HG03135 (cell line): Measurements from ENCODE around the gene DCTD.

Experiments
- ATAC-seq: cut with Tn5 transposase; IDR thresholded peaks from one replicate; pipeline ENCODE4 v1.9.1; 2021; ENCODE audit warnings: mild to moderate bottlenecking, moderate library complexity; ENCODE audit not compliant: unreplicated experiment

Gene DCTD

DNA sequence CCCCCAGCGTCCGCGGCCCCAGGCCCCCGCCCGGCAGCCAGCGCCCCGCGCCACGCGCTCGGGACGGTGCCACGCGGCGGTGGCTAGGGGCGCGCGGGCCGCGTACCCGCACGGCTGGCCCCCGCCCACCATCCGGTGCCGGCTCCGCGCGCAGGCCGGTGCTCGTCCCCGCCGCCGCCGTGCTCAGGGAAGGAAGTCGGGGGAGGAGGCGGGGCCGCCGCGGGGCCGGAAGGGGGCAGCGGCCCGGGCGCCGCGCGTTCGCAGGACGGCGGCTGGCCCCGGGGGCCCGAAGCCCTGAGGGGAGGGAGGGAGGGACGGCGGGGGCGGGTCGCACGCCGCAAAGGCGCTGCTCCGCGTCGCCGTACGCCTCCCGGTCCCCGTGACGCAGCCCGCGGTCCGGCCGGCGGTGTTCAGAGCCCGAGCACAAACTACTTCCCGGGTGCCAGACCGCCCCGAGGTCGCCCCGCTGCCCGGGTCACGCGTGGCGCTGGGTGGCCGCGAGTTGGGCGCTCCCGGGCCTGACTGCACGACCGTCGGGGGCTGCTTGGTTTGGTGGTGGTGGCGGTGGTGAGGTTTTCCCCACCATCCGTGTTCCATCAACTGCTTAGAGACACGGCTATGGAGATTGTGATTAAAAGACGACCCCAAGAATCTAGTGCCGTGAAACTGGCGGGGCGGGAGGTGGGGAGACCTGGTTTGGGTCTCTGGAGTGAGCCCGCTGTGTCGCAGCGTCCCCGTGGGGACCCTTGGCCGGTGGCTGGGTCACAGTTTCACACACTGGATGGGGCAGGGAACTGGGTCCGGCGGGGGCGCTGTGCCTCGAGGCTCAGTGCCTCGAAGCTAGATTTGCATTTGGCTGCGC is at the start of gene DCTD:
TSS of gene DCTD (minus strand) at position 205 of the 862 bp plus-strand sequence. CDS start 1,818 bp downstream, outside the sequence.
- peak; percentile 89 for ATAC-seq

DNA sequence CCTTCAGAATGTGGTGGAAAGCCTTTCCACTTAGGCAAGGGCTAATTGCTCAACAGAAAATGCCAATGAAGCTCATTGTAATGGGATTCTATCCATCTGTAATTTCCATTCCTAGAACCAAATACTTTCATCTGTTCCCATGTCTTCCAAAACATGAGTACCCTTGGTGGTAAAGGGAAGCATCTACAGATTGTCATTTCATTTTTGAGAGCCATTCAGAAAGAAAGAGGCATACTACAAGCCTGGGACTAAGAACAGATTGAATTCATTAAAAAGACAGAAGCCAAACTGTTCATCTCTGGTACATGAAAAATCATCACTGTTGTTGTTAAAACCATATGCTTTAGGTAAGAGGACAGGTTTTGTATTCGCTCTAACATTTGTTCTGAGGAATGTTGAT is 43.6 kb upstream of the DCTD start:
- ATAC-seq, result no peak

DNA sequence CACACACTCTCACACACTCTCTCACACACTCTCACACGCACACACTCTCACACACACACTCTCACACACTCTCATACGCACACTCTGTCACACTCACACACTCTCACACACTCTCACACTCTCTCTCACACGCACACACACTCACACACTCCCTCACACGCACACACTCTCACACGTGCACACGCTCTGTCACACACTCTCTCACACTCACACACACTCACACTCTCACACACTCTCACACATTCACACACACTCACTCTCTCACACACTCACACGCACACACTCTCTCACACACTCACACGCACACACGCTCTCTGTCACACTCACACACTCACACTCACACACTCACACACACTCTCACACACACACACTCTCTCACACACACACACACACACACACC is 43.0 kb upstream of the DCTD start:
- no peak for ATAC-seq

DNA sequence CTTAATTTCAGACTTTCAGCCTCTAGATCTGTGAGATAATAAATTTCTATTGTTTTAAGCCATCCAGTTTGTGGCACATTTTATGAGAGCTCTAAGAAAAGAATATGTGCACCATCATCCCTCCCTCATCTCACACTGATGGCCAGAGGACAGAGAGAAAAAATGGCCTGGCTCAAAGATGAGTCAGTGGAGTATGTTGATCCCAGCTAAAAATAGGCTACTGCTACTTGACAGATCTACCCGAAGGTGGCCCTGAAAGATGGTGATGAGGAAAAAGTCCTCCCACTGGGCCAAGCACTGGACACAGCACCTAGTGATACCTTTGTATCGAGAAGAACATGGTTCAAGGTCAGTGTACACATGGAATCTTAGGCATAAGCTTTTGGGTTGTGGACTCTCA is 38.2 kb upstream of the DCTD start:
- ATAC-seq, result no peak

DNA sequence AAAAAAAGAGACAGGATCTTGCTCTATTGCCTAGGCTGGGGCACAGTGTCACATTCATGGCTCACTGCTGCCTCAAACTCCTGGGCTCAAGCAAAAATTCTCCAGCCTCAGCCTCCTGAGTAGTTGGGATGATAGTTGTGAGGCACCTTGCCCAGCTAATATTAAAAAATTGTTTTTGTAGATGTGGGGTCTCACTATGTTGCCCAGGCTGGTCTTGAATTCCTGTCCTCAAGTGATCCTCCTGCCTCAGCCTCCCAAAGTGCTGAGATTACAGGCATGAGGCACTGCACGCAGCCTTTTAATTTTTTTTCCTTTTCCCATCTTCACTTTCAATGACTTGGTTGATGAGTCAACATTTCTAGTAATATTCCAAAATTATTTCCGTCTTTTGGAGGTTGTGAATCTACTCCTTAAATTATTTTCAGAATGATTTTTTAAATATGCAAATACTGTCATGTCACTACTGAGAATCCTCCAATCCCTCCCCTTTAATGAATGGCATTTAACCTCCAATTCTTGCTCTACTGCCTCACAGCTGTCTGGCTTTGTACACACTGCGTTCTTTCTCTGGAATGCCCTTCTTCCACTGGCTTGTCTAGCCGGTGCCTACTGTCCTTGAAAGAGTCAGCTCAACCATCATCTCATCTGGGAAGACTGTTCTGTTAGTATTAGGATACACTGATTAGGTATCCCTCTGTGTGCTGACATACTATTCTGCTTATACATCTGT is 27.5 kb upstream of the DCTD start:
- ATAC-seq, result no peak

DNA sequence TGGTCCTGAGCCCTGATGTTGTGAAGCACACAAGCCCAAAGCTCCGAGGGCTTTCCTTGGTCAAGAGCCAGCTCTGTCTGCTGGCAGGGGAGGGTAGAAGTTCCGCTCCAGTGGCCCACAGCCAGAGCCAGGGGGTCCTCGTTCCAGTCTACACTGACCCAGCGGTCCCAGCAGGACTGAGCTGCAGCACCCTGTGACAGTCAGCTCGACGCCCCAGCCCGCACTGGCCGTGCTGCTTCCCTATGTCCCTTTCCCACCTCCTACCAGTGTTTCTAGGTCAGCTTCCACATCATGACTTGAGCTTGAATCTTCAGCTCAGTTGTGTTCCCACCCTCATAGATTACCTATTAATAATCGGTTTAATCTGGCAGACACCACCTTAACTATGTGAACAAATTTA is 22.5 kb upstream of the DCTD start:
- no peak for ATAC-seq

DNA sequence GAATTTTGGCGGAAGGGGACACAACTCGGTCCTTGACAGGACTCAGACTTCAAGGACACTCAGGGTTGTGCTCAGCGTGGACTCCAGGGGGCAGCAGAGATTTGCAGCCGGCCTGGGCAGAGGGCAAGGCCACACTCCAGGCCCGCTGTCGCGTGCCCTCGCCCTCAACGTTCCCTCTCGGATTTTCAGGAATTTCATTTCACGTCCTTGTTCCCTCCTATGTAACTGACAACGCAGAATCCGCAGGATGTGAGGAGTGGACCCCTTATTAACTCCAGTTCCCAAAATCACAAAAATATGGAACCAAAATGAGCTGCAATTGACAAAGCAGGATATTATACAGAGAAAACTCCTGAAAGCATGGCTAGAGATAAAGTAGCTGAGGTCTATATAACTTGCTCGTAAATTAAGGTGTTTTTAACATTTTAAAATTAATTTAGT is 21.0 kb upstream of the DCTD start:
- ATAC-seq, result peak; percentile 98

DNA sequence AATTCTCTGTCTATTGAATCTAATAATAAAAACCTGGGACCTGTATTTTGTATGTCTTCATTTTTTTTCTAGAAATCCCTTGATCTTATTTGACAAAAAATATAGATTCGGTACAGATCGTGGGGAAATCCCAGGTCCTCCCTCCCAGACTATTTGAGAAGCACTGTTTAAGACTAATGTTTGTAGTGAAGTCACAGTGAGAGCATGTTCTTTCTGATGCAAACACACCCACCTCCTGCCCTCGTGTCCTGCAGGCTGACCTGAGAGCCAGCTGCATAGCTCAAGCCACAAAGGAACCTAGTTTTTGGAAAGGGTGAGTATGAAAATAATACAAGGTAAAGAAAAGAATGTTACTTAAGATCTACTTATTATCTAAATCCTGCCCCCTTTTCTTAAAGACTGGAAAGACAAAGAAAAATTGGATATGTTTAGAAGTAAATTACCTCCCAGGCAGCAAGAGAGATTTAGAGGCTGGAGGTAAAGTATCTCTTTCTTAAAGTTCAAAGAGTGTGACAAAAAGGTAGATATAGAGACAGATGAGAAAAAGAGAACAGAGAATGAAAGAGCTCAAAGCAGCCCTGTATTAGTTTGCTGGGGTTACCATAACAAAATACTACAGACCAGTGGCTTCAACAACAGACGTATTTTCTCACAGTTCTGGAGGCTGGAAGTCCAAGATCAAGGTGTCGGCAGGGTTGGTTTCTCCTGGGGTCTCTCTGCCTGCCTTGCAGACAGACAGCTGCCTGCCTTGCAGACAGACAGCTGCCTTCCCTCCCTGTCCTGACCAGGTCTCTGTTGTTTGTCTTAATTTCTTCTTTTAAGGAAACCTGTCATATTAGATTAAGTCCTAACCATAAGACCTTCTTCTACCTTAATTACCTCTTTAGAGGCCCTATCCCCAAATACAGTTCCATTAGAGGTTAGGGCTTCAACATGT is 20.4 kb upstream of the DCTD start:
- ATAC-seq, result peak; percentile 38

DNA sequence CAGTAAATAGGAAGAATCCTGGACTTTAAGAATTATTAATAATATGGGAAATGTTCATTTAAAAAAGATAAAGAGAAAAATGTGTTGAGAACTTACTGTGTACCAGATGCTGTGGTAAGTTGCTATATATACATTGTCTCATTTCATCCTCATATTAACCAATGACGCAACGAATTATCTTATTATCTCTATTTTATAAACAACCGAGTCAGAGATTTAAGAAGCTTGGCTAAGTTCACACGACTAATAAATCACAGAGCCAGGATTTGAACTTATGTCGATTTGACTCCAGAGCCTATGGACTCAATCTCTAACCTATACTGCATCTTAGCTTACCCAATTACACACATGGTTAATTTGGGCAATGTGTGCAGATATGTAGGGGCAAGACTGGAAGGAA is 15.5 kb upstream of the DCTD start:
- no peak for ATAC-seq

DNA sequence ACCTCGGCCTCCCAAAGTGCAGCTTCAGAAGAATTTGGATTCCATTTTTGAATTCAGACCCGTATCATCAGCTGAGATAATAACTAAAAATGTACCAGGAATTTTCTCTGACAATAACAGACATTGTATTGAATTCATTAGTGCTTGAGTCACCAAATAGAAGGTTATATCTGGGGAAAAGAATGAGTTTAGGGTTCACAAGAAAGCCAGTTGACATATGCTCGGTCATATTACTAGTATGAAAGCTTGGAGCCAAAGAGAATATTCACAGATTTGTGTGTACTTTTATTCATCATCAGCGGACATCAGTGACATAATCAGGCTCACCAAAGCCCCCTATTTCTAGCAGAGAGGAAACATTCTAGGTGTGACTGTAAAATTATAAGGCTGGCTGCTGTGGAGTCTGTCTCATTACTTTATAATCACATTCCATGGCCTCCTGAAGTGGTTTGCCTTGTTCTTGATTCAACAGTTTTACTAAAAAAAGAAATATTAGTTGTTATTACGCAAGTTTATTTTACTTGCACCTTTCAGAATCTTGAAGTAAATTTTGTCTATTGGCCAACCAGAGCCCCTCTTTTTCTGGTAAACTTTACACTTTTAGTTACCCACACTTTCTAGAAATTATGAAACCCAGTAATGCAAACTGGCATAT is 14.6 kb upstream of the DCTD start:
- ATAC-seq, result no peak

DNA sequence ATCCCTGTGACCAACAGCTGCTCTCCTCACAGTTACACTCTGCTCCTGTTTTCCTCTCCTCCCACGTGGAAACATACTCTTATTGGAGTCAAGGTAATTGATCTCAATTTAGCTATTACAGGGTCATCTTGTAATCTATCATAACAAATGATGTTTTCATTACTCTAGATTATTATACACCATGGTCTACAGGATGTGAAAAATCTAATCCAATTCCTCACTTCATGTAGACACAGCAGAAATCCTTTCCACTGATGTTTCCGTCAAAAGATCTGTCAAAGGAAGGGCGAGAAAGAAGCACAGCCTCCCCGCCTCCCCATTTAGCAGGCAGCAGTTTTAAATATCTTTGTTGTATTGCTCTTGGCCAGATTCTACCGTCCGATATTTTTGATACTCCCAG is 13.7 kb upstream of the DCTD start:
- ATAC-seq, result no peak

DNA sequence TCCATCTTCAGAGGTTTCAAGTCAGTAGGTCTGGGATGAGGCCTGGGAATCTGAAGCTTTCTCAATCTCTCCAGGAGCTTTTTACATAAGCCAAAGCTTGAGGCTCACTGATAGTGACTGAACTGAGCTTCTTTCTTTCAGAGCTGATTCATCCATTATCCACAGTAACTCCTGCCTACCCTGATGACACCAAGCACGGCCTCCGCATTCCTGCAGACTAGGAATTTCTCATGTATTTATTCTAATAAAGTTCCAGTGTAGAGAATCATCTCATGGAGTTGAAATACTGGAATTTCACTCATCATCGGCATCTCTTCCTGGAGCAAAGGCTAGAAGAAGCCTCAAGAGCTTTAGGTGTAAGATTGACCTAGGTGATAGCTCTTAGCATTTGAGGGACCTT is 12.1 kb upstream of the DCTD start:
- ATAC-seq, result no peak

DNA sequence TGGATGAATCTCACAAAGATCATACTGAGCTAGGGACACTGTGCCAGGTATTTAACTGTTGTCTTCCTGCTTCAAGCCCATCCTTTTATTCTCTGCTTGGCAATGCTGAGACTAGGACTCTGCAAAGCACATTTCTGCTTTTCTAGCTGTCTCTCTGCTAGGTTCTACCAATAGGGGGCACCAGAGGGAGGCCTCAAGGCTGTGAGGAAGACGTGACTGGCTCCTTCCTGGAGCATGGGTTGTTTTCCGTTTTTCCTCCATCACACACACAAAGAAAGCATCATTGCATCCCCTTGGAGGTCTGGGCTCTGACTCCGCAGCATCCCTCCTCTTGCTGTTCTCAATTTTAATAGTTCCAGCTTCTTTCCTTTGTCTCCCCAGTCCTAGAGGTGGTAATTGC is 10.9 kb upstream of the DCTD start:
- no peak for ATAC-seq

DNA sequence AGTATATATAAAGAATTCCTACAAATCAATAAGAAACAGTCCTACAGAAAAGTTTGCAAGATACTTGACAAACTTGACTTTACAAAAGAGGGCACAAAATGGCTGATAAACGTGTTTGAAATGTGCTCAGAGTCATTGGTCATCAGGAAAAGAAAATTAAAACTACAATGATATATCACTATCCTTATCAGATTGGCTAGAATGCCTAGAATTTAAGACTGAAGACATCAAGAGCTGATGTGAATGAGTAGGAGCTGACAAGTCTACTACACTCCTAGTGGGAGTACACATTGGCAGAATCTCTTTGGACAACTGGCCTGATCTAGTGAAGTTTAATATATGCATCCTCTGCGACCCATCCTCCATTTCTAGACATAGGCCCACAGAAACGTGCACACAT is 10.3 kb upstream of the DCTD start:
- ATAC-seq, result no peak

DNA sequence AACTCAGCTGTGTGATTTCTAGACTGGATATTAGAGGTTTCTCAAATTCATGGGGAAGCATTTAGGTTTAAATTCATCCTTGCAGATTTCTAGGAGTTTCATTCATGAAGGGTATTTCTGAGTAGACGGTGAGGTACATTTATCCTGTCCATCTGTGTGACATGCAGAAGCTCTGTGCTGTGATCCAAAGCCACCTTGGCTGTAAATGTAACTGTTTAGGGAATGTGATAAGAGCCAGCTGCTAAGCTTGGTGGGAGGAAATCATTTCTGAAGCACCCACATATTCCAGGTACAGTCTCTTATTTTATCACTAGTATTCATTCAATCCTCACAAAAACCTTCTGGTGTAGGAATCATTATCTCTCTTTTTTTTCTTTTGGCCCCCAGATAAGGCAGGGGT is 8.7 kb upstream of the DCTD start:
- no peak for ATAC-seq

DNA sequence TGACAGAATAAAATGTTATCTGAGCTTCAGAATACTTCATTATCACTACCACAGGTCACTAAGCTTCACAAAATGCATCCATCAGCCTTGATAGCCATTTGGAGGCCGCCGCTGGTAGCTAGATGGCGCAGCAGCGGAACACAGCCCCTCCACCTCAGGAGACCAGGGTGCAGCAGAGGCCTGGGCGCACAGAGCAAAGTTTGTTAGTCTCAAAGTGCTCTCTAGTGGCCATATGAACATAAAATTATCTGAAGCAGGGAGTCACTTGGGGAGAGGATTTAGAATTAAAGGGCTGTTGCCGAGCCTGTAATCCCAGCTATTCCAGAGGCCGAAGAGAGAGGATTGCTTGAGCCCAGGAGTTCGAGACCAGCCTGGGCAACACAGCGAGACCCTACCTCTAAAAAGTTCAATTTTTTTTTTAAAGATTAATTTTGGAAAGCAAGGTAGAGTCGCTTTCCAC is 8.1 kb upstream of the DCTD start:
- peak; percentile 98 for ATAC-seq

DNA sequence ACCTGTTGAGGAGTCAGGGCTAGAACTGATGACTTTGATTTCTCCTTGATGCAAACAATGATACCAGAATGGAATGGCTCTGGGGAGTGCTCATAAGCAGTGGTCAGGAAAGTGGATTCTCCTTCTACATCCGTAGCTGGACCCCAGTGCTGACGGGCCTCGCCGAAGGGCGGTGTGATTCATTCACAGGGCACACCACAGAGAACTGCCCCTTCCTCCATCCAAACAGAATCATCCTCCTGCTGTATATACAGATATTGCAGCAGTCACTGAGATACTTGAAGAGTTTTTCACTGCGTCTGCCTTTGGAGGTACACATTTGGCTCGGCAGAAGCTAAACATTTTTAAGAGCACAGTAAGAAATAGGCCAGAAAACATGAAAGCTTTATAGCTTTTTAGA is 7.3 kb upstream of the DCTD start:
- ATAC-seq, result no peak

DNA sequence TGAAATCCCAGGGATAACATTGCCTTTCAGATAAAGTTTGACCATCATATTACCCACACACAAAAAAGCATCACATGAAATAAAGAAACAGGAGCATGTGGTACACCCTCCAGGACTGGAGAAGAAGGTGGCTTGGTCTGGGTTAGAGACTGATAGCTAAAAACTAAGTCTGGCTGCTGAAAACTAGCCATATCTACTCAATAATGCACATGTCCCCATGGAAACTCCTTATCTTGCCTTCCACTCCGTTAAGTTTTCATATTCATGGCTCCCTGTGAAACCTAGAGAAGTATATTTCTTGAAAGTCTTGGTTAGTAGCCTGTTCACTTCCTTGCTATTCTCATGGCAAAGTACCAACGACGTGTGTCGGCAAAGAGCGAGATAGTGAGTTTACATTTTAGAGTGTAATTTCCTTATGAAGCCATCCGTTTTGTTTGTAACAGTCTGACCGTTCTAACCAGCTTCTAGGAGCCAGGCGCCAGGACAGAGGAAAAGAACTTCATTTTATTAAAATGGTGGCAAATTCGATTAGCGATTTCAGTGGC is 6.7 kb upstream of the DCTD start:
- no peak for ATAC-seq

DNA sequence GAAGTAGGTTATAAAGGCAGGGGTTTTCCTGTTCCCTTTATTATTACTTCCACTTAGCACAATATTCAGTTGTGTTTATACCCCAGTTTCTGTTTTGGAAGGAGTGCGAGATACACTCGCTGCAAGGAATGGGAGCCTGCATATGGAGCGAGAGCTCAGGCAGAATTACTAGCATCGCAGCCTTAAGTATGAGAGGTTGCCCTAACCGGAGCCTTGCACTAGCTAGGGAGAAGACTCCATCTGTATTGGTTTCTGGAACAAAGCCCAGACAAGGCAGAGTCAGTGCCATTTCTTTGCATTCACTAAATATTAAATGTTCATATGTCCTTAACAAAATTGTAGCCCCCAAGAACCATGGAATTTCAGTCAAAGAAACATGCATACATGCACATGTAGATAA is 6.2 kb upstream of the DCTD start:
- no peak for ATAC-seq
